22Rv1 (cell line): ENCODE data around the gene CHRDL2.

ENCODE experiments used
- CTCF ChIP-seq: fragments of 450-650 bp; IDR thresholded peaks from 2 replicates; pipeline ENCODE4 v1.5.1; 2017; ENCODE audit warnings: mild to moderate bottlenecking
- ZFX ChIP-seq: fragments of 450-650 bp; IDR thresholded peaks from 2 replicates; pipeline ENCODE4 v1.6.1; 2017; ENCODE audit warnings: antibody characterized with exemption, borderline replicate concordance

- TF ChIP-seq CTCF: no peak
- no peak for TF ChIP-seq ZFX
Measured at GRCh38 chr11:74720596-74721478, 10.4 kb downstream of the CHRDL2 start.
